AG04449 (cell line): ENCODE results near the gene SH3YL1.

Experiments
- CTCF ChIA-PET: fragments of 350-600 bp; formaldehyde crosslinking; extraction: SDS; loops from one replicate; lab custom pipeline; 2021; ENCODE audit warnings: antibody characterized with exemption; lab: Yijun Ruan, JAX
- POLR2A ChIA-PET: fragments of 400-600, 350-600 bp; formaldehyde crosslinking; extraction: SDS; loops from one replicate; lab custom pipeline; 2020; ENCODE audit warnings: antibody characterized with exemption, inconsistent platforms; lab: Yijun Ruan, JAX
- DNase-seq: peaks from one replicate; pipeline ENCODE4 v3.0.0-alpha.2; 2010; ENCODE audit warnings: low read depth, low spot score
- H3K4me3 ChIP-seq: 2 replicates; pipeline ENCODE4 v1.5.1; 2011; ENCODE audit warnings: low read depth, mild to moderate bottlenecking, control low read depth, low read length
- TF ChIP-seq, protein P1 (sequence below): IDR thresholded peaks from one replicate; pipeline ENCODE4 v1.5.1; 2011; ENCODE audit warnings: mild to moderate bottlenecking, moderate library complexity, low read length, control low read depth, inconsistent platforms; ENCODE audit not compliant: insufficient read depth; ENCODE audit errors: missing control alignments

The SH3YL1 gene

GRCh38 chr2:258933-259332 lies 4.9 kb downstream of the SH3YL1 start:
- TF ChIP-seq, protein P1, sequence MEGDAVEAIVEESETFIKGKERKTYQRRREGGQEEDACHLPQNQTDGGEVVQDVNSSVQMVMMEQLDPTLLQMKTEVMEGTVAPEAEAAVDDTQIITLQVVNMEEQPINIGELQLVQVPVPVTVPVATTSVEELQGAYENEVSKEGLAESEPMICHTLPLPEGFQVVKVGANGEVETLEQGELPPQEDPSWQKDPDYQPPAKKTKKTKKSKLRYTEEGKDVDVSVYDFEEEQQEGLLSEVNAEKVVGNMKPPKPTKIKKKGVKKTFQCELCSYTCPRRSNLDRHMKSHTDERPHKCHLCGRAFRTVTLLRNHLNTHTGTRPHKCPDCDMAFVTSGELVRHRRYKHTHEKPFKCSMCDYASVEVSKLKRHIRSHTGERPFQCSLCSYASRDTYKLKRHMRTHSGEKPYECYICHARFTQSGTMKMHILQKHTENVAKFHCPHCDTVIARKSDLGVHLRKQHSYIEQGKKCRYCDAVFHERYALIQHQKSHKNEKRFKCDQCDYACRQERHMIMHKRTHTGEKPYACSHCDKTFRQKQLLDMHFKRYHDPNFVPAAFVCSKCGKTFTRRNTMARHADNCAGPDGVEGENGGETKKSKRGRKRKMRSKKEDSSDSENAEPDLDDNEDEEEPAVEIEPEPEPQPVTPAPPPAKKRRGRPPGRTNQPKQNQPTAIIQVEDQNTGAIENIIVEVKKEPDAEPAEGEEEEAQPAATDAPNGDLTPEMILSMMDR, result no peak

GRCh38 chr2:257842-258241 lies 6.0 kb downstream of the SH3YL1 start:
- CTCF ChIA-PET, result interaction anchor here (1.3 to 5.9 kb wide), 2 partner anchors 11 to 33 kb away, joined by 3 to 42 read pairs; no protein-coding TSS in a partner anchor

More at GRCh38 chr2:258933-259332, 4.9 kb downstream of the SH3YL1 start:
- ChIA-PET POLR2A (no interaction called here), CTCF (interaction anchor here (5.9 kb wide), 1 partner anchor 12 kb away, joined by 42 read pairs; no protein-coding TSS in a partner anchor)
- no peak overlapping the region for H3K4me3 ChIP-seq
- no peak for DNase-seq

GRCh38 chr2:257429-257828 lies 6.4 kb downstream of the SH3YL1 start:
- POLR2A ChIA-PET, result no interaction called here
- DNase-seq, result no peak
- no peak overlapping the region for H3K4me3 ChIP-seq
- TF ChIP-seq, protein P1, result no peak
- CTCF ChIA-PET, result interaction anchor here (1.3 to 5.9 kb wide), 2 partner anchors 10 to 33 kb away, joined by 3 to 42 read pairs; no protein-coding TSS in a partner anchor

More at GRCh38 chr2:257842-258241, 6.0 kb downstream of the SH3YL1 start:
- DNase-seq, result no peak
- TF ChIP-seq, protein P1, result no peak
- H3K4me3 ChIP-seq, result no peak overlapping the region
- POLR2A ChIA-PET, result no interaction called here

GRCh38 chr2:256094-256493 lies 7.7 kb downstream of the SH3YL1 start:
- DNase-seq, result no peak
- CTCF ChIA-PET, result no interaction called here
- H3K4me3 ChIP-seq, result no peak overlapping the region
- TF ChIP-seq, protein P1, result no peak
- POLR2A ChIA-PET, result no interaction called here

- CTCF ChIA-PET, result interaction anchor here (1.0 to 1.2 kb wide), 3 partner anchors 9 to 10 kb away, joined by 3 to 5 read pairs (median 4); partner anchors contain the start of gene SH3YL1
Observed at GRCh38 chr2:255195-255594, 8.6 kb downstream of the SH3YL1 start.

DNA sequence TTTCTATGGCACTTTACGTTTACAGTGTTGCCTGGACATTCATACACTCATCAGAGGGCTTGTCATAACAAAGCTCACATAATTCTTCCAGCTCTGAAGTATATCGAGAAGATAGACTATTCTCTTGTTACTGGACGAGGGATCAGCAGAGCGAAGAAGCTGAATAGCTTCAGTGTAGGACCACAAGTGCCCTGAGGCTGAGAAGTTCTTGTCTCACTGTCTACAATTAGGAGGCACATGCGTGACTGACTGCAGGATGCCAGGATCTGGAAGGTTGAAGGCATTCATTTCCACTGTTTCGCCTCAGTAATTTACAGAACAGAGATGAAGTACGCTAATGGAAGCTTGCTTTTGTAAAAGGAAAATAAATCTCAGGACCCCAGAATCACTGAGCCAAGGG lies 9.6 kb downstream of the SH3YL1 start:
- DNase-seq, result no peak
- ChIA-PET CTCF (interaction anchor here (1.0 to 1.2 kb wide), 2 partner anchors 9 to 10 kb away, joined by 3 to 5 read pairs; partner anchors contain the start of gene SH3YL1), POLR2A (no interaction called here)
- no peak overlapping the region for H3K4me3 ChIP-seq
- TF ChIP-seq, protein P1, result no peak

More at GRCh38 chr2:255195-255594, 8.6 kb downstream of the SH3YL1 start:
- POLR2A ChIA-PET, result no interaction called here
- DNase-seq, result no peak
- TF ChIP-seq, protein P1, result no peak
- H3K4me3 ChIP-seq, result no peak overlapping the region
